ENCODE data around the gene ETV6. TPM values are rescaled to one million over a fixed set of nuclear protein-coding genes. Genes with fewer than 3 reads are reported as not detected.
"Not testable (repeated sequence)": the region's sequence is repeated elsewhere in the genome, so short reads cannot be mapped to it uniquely, and the experiment has no call there.

The ETV6 gene
- 100 to 1,000 TPM; 102 to 110 TPM for total RNA-seq

DNA sequence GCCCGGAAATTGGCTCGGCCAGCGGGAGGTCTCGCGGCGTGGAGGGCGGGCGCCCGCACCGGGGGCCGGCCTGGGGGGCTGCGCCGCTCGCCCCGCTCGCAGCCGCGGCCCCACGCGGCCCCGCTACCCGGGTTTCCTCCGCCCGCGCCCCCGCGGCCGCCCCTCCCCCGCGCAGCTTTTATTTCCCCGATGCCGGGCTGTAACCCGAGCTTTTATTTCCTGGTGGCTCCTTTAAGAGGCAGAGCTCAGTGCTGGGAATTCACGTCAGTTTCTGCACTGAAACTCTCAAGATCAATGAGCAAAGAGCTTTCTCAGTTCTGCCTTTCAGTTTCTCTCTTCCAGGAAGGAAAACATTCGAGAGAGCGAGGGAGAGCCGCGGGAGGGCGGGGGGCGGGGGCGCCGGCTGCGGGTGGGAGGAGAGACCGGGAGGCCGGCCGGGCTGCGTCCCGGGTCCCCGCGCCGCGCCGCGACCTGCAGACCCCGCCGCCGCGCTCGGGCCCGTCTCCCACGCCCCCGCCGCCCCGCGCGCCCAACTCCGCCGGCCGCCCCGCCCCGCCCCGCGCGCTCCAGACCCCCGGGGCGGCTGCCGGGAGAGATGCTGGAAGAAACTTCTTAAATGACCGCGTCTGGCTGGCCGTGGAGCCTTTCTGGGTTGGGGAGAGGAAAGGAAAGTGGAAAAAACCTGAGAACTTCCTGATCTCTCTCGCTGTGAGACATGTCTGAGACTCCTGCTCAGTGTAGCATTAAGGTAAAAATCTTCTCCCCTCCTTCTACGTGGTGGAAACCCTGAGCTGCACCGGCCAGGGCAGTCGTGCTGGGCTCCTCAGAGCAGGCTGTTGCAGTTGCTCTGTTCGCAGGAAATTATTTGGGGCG lies at the start of gene ETV6:
Gene ETV6 (plus strand): TSS at position 262 of the 873 bp plus-strand sequence. CDS start 454 bp downstream, at position 716.
- peaks cover 18 to 20% of the 10 kb centered on the region in 2 donors for H3K36me3 Mint-ChIP-seq (ENCODE audit: insufficient read depth in 2 of 2)
- H3K9me3 Mint-ChIP-seq = no peaks in the 10 kb centered on the region
- no peaks in the 10 kb centered on the region for H3K27me3 Mint-ChIP-seq (ENCODE audit: low read depth)
- peaks cover 39% of the 10 kb centered on the region for H3K4me1 Mint-ChIP-seq (ENCODE audit: low read depth)
- ATAC-seq (replicated peaks in 1 of 2) (peak; percentile 57 to 64), DNase-seq (peak; percentile 80)
- H3K27ac Mint-ChIP-seq = peak within 1 kb of the TSS; percentile 100
- H3K4me3 Mint-ChIP-seq = peak within 1 kb of the TSS; percentile 93 to 98

DNA sequence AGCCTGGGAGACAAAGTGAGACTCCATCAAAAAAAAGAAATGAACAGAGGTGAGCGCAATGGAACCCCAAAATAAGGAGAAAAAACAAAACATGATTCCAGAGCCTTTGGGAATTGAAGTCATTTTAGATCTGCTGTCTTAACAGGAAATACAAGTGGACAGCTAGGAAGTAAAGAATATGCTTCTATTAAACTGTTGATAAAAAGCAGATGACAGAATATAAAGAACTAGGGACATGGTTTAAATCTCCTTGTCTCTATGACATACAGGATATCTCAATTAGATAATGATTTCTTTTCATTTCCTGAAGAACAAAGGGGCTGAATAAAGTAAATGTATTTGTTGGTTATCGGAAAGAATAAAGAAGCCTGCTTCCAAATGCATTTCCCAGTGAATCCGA lies 49.3 kb upstream of the ETV6 start:
- no peak overlapping the region for H3K27ac Mint-ChIP-seq
- no peaks in the 10 kb centered on the region for H3K9me3 Mint-ChIP-seq
- H3K4me1 Mint-ChIP-seq (ENCODE audit: low read depth) = peaks cover 34% of the 10 kb centered on the region
- DNase-seq (no peak), ATAC-seq (replicated peaks in 1 of 2) (no peak)
- peaks cover 6% of the 10 kb centered on the region for H3K27me3 Mint-ChIP-seq (ENCODE audit: low read depth)
- H3K36me3 Mint-ChIP-seq (ENCODE audit: insufficient read depth in 2 of 2) = no peaks in the 10 kb centered on the region
- H3K4me3 Mint-ChIP-seq = no peak overlapping the region

DNA sequence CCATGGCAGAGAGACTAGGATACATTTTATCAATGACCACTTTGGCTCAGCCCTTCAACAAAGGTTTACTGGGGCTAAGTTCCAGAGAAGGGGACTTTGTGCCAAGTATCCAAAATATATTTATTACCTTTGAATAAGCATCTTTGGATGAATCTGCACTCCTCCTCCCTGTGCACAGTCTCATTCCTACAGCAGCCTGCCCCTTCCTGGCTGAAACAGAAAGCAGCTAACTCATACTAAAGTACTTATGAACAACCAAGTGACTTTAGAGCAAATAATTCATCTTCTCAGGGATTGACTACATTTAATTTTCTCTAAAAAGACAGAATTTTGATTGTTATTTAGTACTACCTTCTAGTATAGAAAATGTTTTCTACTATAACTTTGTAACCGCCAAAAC lies 47.8 kb upstream of the ETV6 start:
- Mint-ChIP-seq H3K27ac (peak overlapping the region; percentile 8), H3K36me3 (ENCODE audit: insufficient read depth in 2 of 2) (no peaks in the 10 kb centered on the region), H3K4me3 (no peak overlapping the region), H3K27me3 (ENCODE audit: low read depth) (peaks cover 6% of the 10 kb centered on the region), H3K9me3 (no peaks in the 10 kb centered on the region), H3K4me1 (ENCODE audit: low read depth) (peaks cover 35% of the 10 kb centered on the region)
- ATAC-seq (replicated peaks in 1 of 2) (no peak), DNase-seq (no peak)

DNA sequence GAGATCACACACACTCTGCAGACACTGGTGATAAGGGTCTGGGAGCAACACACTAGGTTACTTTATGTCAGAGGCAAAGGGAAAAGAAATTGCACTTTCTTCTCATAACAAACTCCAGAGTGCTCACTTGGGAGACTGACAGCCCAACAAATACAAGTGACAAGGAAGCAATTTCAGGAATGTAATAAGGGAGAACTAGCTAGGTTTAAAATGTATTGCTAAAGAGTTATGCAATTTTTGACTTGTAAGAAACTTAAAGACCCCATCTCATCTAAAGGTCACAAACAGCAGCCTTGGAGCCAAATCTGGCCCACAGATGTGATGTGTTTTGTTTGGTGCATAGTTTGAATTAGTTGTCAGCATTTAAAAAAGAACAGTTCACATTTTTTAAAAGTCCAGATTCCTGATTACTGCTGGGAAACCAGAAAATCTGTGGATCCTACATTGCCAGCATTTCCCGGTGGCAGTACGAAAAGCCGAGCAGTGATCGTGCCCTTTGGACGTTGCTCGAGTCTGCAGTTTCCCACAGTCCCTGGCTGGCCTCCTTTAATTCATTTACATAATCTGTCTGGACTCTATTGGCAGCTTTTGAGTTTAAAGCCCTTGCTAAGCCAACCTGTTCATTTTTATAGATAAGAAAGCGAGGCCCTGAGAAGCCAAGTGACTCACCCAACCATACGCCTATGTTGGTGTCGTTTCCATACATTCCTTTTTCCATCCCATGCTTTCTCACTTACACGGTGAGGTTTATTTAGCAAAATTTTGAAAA lies 42.0 kb upstream of the ETV6 start:
- Mint-ChIP-seq H3K4me1 (ENCODE audit: low read depth) (peaks cover 15% of the 10 kb centered on the region), H3K27ac (no peak overlapping the region)

DNA sequence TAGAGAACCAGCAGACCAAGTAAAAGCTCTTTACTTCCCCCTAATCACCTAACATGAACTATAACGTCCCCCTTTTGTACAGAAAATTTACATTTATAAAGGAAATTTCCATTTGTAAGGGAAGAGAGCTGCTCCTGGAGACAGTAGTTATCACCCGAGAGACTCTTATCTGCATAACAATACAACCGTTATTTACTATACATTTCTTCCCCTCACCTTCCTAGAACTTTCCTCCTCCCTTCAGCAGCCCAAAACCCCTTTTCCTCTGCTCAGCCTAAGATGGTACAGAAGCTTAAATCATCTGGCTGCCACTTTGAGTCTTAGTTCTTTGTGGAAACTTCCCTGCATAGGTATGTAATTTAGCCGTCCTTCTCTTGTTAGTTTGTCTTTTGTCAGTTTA lies 40.4 kb upstream of the ETV6 start:
- Mint-ChIP-seq H3K4me3 (no peak overlapping the region), H3K9me3 (no peaks in the 10 kb centered on the region), H3K36me3 (ENCODE audit: insufficient read depth in 2 of 2) (no peaks in the 10 kb centered on the region), H3K4me1 (ENCODE audit: low read depth) (peaks cover 11% of the 10 kb centered on the region), H3K27ac (no peak overlapping the region), H3K27me3 (ENCODE audit: low read depth) (peaks cover 5% of the 10 kb centered on the region)
- no peak for DNase-seq
- no peak for ATAC-seq (replicated peaks in 1 of 2)

More for the DNA sequence above, 42.0 kb upstream of the ETV6 start:
- Mint-ChIP-seq H3K36me3 (ENCODE audit: insufficient read depth in 2 of 2) (no peaks in the 10 kb centered on the region), H3K9me3 (no peaks in the 10 kb centered on the region), H3K4me3 (no peak overlapping the region), H3K27me3 (ENCODE audit: low read depth) (no peaks in the 10 kb centered on the region)
- DNase-seq = no peak
- no peak for ATAC-seq (replicated peaks in 1 of 2)

DNA sequence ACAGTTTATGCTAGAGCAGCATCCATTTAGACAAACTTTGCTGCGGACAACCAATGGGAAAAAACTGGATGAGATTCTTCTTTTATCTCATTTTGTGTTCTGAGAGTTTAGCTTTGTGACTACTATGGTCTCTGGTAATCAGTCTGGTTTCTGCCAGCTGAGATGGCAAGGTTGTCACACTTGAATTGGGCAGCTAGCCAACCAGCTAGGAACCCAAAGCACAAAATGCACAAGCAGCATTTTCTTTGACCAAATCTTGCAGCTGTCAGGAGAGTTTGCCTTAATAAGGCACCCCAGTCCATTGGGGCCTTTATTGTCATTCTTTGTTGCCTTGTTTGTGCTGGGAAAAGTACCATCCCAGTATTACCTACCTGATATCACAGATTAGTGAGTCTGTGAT lies 34.0 kb upstream of the ETV6 start:
- peaks cover 5% of the 10 kb centered on the region for H3K27me3 Mint-ChIP-seq (ENCODE audit: low read depth)
- DNase-seq = no peak
- no peak overlapping the region for H3K27ac Mint-ChIP-seq
- no peak overlapping the region for H3K4me3 Mint-ChIP-seq
- ATAC-seq (replicated peaks in 1 of 2) = no peak
- H3K4me1 Mint-ChIP-seq (ENCODE audit: low read depth) = no peaks in the 10 kb centered on the region
- H3K36me3 Mint-ChIP-seq (ENCODE audit: insufficient read depth in 2 of 2) = no peaks in the 10 kb centered on the region
- H3K9me3 Mint-ChIP-seq = no peaks in the 10 kb centered on the region

DNA sequence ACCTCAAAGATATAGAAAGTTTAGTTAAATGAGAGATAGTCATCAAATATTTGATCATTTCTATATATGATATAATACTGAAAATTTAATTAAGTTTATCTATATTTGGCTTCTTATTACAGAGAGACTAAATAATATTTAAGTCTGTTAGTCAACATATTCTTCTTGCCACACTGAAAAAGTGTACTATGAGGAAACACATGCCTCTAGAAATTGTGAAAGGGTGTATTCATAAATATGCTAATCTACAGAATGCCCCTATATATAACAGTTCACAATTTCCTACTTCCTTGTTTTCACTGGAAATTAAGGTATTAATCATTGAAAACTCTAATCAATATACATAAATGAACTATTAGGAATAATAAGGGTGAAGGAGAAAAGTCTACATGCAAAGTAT lies 31.4 kb upstream of the ETV6 start:
- ATAC-seq (replicated peaks in 1 of 2) (no peak), DNase-seq (no peak)
- no peak overlapping the region for H3K27ac Mint-ChIP-seq
- H3K4me3 Mint-ChIP-seq = no peak overlapping the region
- no peaks in the 10 kb centered on the region for H3K9me3 Mint-ChIP-seq
- H3K27me3 Mint-ChIP-seq (ENCODE audit: low read depth) = peaks cover 5% of the 10 kb centered on the region
- H3K4me1 Mint-ChIP-seq (ENCODE audit: low read depth) = peaks cover 6% of the 10 kb centered on the region
- H3K36me3 Mint-ChIP-seq (ENCODE audit: insufficient read depth in 2 of 2) = no peaks in the 10 kb centered on the region

DNA sequence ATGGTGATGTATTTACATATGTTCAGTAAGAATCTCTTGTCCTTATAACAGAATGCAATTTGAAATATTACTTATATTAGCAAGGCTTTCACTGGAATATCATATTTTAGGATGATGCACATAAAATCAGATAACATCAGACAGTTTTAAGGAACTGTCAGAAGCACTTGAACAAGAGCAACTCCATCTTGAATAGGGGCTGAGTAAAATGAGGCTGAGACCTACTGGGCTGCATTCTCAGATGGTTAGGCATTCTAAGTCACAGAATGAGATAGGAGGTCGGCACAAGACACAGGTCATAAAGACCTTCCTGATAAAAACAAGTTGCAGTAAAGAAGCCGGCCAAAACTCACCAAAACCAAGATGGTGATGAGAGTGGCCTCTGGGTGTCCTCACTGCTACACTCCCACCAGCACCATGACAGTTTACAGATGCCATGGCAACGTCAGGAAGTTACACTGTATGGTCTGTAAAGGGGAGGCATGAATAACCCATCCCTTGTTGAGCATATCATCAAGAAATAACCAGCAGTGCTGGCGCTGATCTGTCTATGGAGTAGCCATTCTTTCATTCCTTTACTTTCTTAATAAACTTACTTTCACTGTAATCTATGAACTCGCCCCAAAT lies 27.6 kb upstream of the ETV6 start:
- DNase-seq (peak; percentile 16 to 30), ATAC-seq (replicated peaks in 1 of 2) (no peak)
- Mint-ChIP-seq H3K36me3 (ENCODE audit: insufficient read depth in 2 of 2) (no peaks in the 10 kb centered on the region), H3K27ac (peak overlapping the region; percentile 57), H3K4me1 (ENCODE audit: low read depth) (peaks cover 6% of the 10 kb centered on the region), H3K9me3 (peaks cover 2% of the 10 kb centered on the region in 2 donors), H3K4me3 (no peak overlapping the region), H3K27me3 (ENCODE audit: low read depth) (no peaks in the 10 kb centered on the region)

DNA sequence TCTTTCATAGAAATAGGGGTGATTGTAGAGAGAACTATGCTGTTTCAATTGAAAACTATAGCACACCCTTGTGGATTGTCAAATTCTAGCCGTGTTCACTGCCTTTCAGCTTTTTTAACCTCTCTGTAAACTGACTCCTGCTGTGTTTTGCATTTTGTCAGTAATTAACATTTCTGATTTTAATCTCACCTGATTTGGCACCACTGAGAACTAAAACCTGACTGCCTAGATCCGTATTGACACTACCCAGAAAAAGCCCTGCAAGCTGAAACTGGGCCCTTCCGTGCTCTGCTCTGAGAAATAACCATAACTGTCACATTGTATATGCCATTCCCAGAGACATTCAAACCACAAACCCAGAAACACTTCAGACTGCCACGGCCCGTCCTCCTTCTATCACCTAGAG lies 26.6 kb upstream of the ETV6 start:
- Mint-ChIP-seq H3K9me3 (peaks cover 2% of the 10 kb centered on the region in 2 donors), H3K36me3 (ENCODE audit: insufficient read depth in 2 of 2) (no peaks in the 10 kb centered on the region), H3K4me3 (no peak overlapping the region), H3K4me1 (ENCODE audit: low read depth) (peaks cover 6% of the 10 kb centered on the region), H3K27me3 (ENCODE audit: low read depth) (no peaks in the 10 kb centered on the region), H3K27ac (no peak overlapping the region)
- no peak for ATAC-seq (replicated peaks in 1 of 2)
- no peak for DNase-seq

DNA sequence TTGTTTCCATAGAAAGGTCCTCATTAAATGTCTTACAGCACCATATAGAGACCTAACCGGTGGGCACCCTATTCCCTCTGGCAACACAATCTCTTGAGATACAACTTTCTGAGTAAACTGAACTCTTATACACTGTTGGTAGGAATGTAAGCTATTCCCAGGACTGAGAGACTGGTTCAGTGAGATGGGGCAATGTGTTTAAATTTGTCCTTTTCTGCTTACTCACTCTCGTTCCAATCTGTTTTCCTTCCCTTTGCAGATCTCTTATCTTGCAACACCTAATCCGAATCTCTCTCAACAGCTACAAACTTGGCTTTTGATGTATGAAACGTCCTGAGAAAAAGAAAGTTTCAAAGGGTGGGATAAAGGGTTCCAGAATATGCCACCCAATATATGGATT lies 26.1 kb upstream of the ETV6 start:
- ATAC-seq (replicated peaks in 1 of 2) (no peak), DNase-seq (no peak)
- Mint-ChIP-seq H3K27ac (no peak overlapping the region), H3K4me3 (no peak overlapping the region), H3K27me3 (ENCODE audit: low read depth) (no peaks in the 10 kb centered on the region), H3K4me1 (ENCODE audit: low read depth) (peaks cover 6% of the 10 kb centered on the region), H3K9me3 (peaks cover 2% of the 10 kb centered on the region in 2 donors), H3K36me3 (ENCODE audit: insufficient read depth in 2 of 2) (no peaks in the 10 kb centered on the region)

DNA sequence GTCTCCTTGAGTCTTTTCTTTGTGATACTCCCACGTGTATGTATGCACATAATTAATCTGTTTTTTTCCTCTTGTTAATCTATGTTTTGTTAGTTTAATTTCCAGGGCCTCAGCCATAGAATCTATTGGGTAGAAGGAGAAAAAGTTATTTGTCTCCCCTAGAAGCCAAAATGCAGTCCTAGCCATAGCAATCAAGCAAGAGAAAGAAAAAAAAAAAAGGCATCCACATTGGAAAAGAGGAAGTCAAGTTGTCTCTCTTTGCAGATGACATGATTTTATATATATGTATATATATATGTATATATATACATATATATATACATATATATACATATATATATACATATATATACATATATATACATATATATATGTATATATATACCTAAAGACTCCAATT lies 25.4 kb upstream of the ETV6 start:
- ATAC-seq (replicated peaks in 1 of 2) (no peak), DNase-seq (no peak)
- H3K36me3 Mint-ChIP-seq (ENCODE audit: insufficient read depth in 2 of 2) = no peaks in the 10 kb centered on the region
- no peak overlapping the region for H3K4me3 Mint-ChIP-seq
- H3K4me1 Mint-ChIP-seq (ENCODE audit: low read depth) = peaks cover 6% of the 10 kb centered on the region
- peaks cover 2% of the 10 kb centered on the region in 2 donors for H3K9me3 Mint-ChIP-seq
- no peak overlapping the region for H3K27ac Mint-ChIP-seq
- no peaks in the 10 kb centered on the region for H3K27me3 Mint-ChIP-seq (ENCODE audit: low read depth)

DNA sequence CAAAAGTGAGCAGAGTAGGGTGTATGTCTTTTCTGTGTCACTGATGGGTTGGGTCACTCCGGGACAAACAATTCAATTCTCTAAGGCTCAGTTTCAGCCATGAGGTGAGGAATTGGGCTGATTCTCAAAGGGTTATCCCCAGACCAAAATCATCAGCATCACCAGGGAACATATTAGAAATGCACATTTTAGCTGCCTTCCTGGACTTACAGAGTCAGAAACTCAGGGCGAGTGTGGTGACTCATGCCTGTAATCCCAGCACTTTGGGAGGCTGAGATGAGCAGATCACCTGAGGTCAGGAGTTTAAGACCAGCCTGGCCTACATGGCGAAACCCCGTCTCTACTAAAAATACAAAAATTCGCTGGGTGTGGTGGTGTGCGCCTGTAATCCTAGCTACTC lies 21.8 kb upstream of the ETV6 start:
- not testable (repeated sequence) for H3K4me3 Mint-ChIP-seq; H3K36me3 Mint-ChIP-seq (ENCODE audit: insufficient read depth in 2 of 2); H3K9me3 Mint-ChIP-seq; H3K4me1 Mint-ChIP-seq (ENCODE audit: low read depth); H3K27me3 Mint-ChIP-seq (ENCODE audit: low read depth); DNase-seq; ATAC-seq (replicated peaks in 1 of 2); H3K27ac Mint-ChIP-seq

DNA sequence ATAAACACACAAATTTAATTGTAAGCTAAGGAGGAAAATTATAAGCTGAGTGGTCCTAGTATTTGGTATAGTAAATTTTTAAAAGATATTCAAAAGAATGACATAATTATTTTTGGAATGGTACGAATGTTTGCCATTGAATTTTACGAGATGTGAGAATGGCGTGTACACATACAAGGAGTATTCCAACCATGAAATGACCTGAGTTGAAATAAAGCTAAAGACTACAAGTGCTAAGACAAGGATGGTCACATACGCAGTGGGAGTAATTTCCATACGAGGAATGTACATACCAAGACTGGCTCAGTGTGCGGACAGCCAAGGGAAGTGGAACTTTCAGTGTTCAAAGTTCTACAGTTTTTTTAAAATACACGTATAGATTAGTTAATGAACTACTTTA lies 21.1 kb upstream of the ETV6 start:
- H3K27ac Mint-ChIP-seq = no peak overlapping the region
- H3K36me3 Mint-ChIP-seq (ENCODE audit: insufficient read depth in 2 of 2) = no peaks in the 10 kb centered on the region
- H3K4me1 Mint-ChIP-seq (ENCODE audit: low read depth) = no peaks in the 10 kb centered on the region
- DNase-seq (no peak), ATAC-seq (replicated peaks in 1 of 2) (no peak)
- no peak overlapping the region for H3K4me3 Mint-ChIP-seq
- H3K9me3 Mint-ChIP-seq = peaks cover 2% of the 10 kb centered on the region in 2 donors
- H3K27me3 Mint-ChIP-seq (ENCODE audit: low read depth) = no peaks in the 10 kb centered on the region

Measured in activated T-cell treated with anti-CD3 and anti-CD28 coated beads, Interleukin-2, amount 50 U/mL, for 72 hours (primary cell).